Prostate gland (tissue), 2 donors: Measurements from ENCODE around the gene CNTNAP2. TPM values are rescaled to one million over a fixed set of nuclear protein-coding genes. Genes with fewer than 3 reads are reported as not detected.

Experiments used
- DNase-seq: peaks from one replicate; pipeline ENCODE4 v3.0.0-alpha.2; 2019; ENCODE audit warnings: low spot score
- H3K27ac ChIP-seq, 2 donors: fragments of 200-600 bp; sonication (generic); 2 replicates each; pipeline ENCODE4 v1.5.1; 2017 to 2019
- H3K27me3 ChIP-seq: fragments of 200-600 bp; sonication (generic); replicated peaks from 2 replicates; pipeline ENCODE4 v1.5.1; 2019; ENCODE audit not compliant: insufficient read depth
- H3K36me3 ChIP-seq, 2 donors: fragments of 200-600 bp; sonication (generic); 1 replicate in 1 of 2; 2 replicates in 1 of 2; pipeline versions ENCODE4 v1.5.1 to v1.8.1; 2017 to 2019
- H3K4me1 ChIP-seq: fragments of 200-600 bp; sonication (generic); replicated peaks from 2 replicates; pipeline ENCODE4 v1.5.1; 2019
- H3K4me3 ChIP-seq, 2 donors: fragments of 200-600 bp; sonication (generic); 2 replicates each; pipeline ENCODE4 v1.5.1; 2017 to 2019
- H3K9me3 ChIP-seq: fragments of 200-600 bp; sonication (generic); 2 replicates; pipeline ENCODE4 v1.5.1; 2017
- POLR2A ChIP-seq: fragments of 450-650 bp; IDR thresholded peaks from one replicate; pipeline ENCODE4 v1.6.1; 2016; ENCODE audit warnings: antibody characterized with exemption, mild to moderate bottlenecking
- POLR2AphosphoS5 ChIP-seq: sonication (generic); formaldehyde crosslinking; IDR thresholded peaks from one replicate; pipeline ENCODE4 v1.6.1; 2017; ENCODE audit warnings: antibody characterized with exemption
- WGBS: methylation state at CpG from one replicate; pipeline ENCODE4 v1.1.5; 2018; 5-methylcytosine and 5-hydroxymethylcytosine counted together
- intact Hi-C: fragments of 100-400 bp; cut with DNase I; formaldehyde crosslinking; loops from one replicate; pipeline ENCODE4 v1.14.2; 2022
- total RNA-seq, 2 donors: library from RNA; depleted of rRNA; stranded (reverse); fragments of >200 nt; gene quantifications; one replicate each; pipeline ENCODE4 v1.1.0, GENCODE V29; 2016
- TF ChIP-seq, protein P1 (sequence below), 4 experiments: fragments of 200-600 bp in 2 of 4; fragments of 450-650 bp in 2 of 4; sonication (generic) in 2 of 4; IDR thresholded peaks; 1 replicate in 3 of 4; 2 replicates in 1 of 4; pipeline ENCODE4 v1.5.1; 2016 to 2019; ENCODE audit warnings: antibody characterized with exemption in 4 of 4, mild to moderate bottlenecking in 2 of 4, moderate library complexity in 2 of 4

Gene CNTNAP2
- total RNA-seq, 2 donors from 2014 or later = 10.6 to 43.7 TPM

GRCh38 chr7:146115548-146115850 is 1.1 kb upstream of the CNTNAP2 start:
- H3K4me1 ChIP-seq = no peaks in the 10 kb centered on the region
- DNase-seq = no peak
- H3K36me3 ChIP-seq = no peaks in the 10 kb centered on the region
- H3K27ac ChIP-seq = no peak overlapping the region
- no peaks in the 10 kb centered on the region for H3K9me3 ChIP-seq
- H3K27me3 ChIP-seq = peaks cover 2% of the 10 kb centered on the region
- 15% methylated on average over 15 of the region's 15 CpGs for WGBS
- peak overlapping the region in 1 of 2 donors; percentile 41 for H3K4me3 ChIP-seq
- intact Hi-C loops = no loop called here
- TF ChIP-seq, protein P1, sequence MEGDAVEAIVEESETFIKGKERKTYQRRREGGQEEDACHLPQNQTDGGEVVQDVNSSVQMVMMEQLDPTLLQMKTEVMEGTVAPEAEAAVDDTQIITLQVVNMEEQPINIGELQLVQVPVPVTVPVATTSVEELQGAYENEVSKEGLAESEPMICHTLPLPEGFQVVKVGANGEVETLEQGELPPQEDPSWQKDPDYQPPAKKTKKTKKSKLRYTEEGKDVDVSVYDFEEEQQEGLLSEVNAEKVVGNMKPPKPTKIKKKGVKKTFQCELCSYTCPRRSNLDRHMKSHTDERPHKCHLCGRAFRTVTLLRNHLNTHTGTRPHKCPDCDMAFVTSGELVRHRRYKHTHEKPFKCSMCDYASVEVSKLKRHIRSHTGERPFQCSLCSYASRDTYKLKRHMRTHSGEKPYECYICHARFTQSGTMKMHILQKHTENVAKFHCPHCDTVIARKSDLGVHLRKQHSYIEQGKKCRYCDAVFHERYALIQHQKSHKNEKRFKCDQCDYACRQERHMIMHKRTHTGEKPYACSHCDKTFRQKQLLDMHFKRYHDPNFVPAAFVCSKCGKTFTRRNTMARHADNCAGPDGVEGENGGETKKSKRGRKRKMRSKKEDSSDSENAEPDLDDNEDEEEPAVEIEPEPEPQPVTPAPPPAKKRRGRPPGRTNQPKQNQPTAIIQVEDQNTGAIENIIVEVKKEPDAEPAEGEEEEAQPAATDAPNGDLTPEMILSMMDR (IDR thresholded peaks at IDR 0.05) = no peak
- TF ChIP-seq POLR2A (no peak), POLR2AphosphoS5 (no peak)

DNA sequence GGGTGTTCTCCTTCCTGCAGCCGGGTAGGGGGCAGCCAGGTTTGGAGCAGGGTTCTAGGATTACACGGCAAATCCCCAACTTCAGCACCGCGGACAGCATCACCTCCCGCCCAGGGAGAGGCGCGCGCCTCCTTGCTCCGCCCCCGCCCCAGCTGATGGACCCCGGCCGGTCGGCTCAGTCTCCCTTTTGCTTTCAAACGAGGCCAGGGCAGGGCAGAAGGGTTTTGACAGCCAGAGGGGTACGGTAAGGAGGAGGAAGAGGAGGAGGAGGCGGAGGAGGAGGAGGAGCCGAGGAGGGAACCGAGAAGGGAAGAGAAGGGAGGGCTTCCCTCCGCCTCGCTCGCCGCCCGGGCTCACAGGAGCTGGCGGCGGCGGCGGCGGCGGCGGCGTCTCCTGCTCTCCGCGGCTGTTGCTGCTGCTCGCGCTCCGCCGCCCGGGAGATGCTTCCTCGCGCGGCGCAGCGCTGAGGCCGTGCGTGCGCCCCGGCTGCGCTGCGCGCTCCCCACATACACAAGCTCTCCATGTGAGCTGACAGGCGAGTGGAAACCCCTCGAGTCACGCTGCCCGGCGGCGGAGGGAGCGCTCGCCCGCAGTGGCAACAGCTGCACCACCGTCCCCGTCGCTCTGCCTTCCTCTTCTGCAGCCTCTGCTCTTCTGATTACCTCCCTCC is 615 bp upstream of the CNTNAP2 start:
- DNase-seq = peak; percentile 15
- no peaks in the 10 kb centered on the region for H3K4me1 ChIP-seq
- H3K9me3 ChIP-seq = no peaks in the 10 kb centered on the region
- no peak for TF ChIP-seq POLR2AphosphoS5
- no peak for TF ChIP-seq POLR2A
- TF ChIP-seq, protein P1 (IDR thresholded peaks at IDR 0.05) = no peak
- no peak overlapping the region for H3K27ac ChIP-seq
- intact Hi-C loops = no loop called here
- H3K4me3 ChIP-seq = peak overlapping the region; percentile 37 to 41
- peaks cover 2% of the 10 kb centered on the region for H3K27me3 ChIP-seq
- WGBS = under 1% methylated on average over 62 of the region's 62 CpGs
- no peaks in the 10 kb centered on the region for H3K36me3 ChIP-seq

- WGBS = 49% methylated on average over 5 of the region's 5 CpGs
- H3K27ac ChIP-seq = no peak overlapping the region
- no peaks in the 10 kb centered on the region for H3K9me3 ChIP-seq
- H3K4me3 ChIP-seq = no peak overlapping the region
- TF ChIP-seq POLR2AphosphoS5 (no peak), POLR2A (no peak)
- TF ChIP-seq, protein P1 (IDR thresholded peaks at IDR 0.05) = no peak
- H3K36me3 ChIP-seq = no peaks in the 10 kb centered on the region
- H3K4me1 ChIP-seq = no peaks in the 10 kb centered on the region
- H3K27me3 ChIP-seq = peaks cover 2% of the 10 kb centered on the region
- intact Hi-C loops = no loop called here
- no peak for DNase-seq
Measured at GRCh38 chr7:146117576-146117975, 975 bp downstream of the CNTNAP2 start.

- H3K36me3 ChIP-seq = no peaks in the 10 kb centered on the region
- H3K27ac ChIP-seq = no peak overlapping the region
- H3K9me3 ChIP-seq = no peaks in the 10 kb centered on the region
- DNase-seq = no peak
- TF ChIP-seq POLR2A (no peak), POLR2AphosphoS5 (no peak)
- TF ChIP-seq, protein P1 (IDR thresholded peaks at IDR 0.05) = no peak
- H3K4me3 ChIP-seq = no peak overlapping the region
- H3K27me3 ChIP-seq = peaks cover 2% of the 10 kb centered on the region
- no peaks in the 10 kb centered on the region for H3K4me1 ChIP-seq
- intact Hi-C loops = no loop called here
- 58% methylated on average over 1 of the region's 1 CpG for WGBS
Measured at GRCh38 chr7:146119002-146119401, 2.4 kb downstream of the CNTNAP2 start.

- peaks cover 2% of the 10 kb centered on the region for H3K27me3 ChIP-seq
- no peak for DNase-seq
- TF ChIP-seq POLR2AphosphoS5 (no peak), POLR2A (no peak)
- TF ChIP-seq, protein P1 (IDR thresholded peaks at IDR 0.05) = no peak
- intact Hi-C loops = no loop called here
- no peaks in the 10 kb centered on the region for H3K36me3 ChIP-seq
- no peaks in the 10 kb centered on the region for H3K4me1 ChIP-seq
- H3K9me3 ChIP-seq = no peaks in the 10 kb centered on the region
- H3K4me3 ChIP-seq = no peak overlapping the region
- H3K27ac ChIP-seq = no peak overlapping the region
- WGBS = 93% methylated on average over 5 of the region's 5 CpGs
Measured at GRCh38 chr7:146123715-146124114, 7.1 kb downstream of the CNTNAP2 start.
